ENCODE measurements around the gene PCSK4. TPM values are rescaled to one million over a fixed set of nuclear protein-coding genes. Genes with fewer than 3 reads are reported as not detected.

Gene PCSK4
- total RNA-seq, 4 donors from 2014 or later: 2.6 to 11.9 (median 7.5) TPM

- Histone ChIP-seq H3K27me3 (peaks cover 66% of the 10 kb centered on the region), H3K36me3 (no peaks in the 10 kb centered on the region), H3K27ac (no peak overlapping the region), H3K4me1 (peaks cover 3 to 7% (median 6%) of the 10 kb centered on the region in 4 donors), H3K4me3 (no peak overlapping the region), H3K9me3 (no peaks in the 10 kb centered on the region)
- intact Hi-C loops (cut with DNase I; ENCODE audit: low total_unique reads) (no loop called here), in situ Hi-C loops (cut with MboI; ENCODE audit: low pct_ligation_motif_present in 1 of 4, low pct_unique_long_range_greater_than_20kb in 1 of 4, low sequenced_read_pairs in 3 of 4) (loop anchor here (25.0 kb wide), 3 partner anchors 161 to 286 kb away; partner anchors contain the start of gene ATP8B3 (in 1 of the 4))
- TF ChIP-seq POLR2AphosphoS5 (IDR thresholded peaks at IDR 0.05) (no peak), CTCF (IDR thresholded peaks at IDR 0.05) (no peak), POLR2A (IDR thresholded peaks at IDR 0.05) (no peak), EP300 (IDR thresholded peaks at IDR 0.05; ENCODE audit: low read depth) (no peak)
- DNase-seq: no peak
- WGBS, 2 donors (ENCODE audit: low coverage in 1 of 2): 71% methylated on average over 28 of the region's 33 CpGs; no CpG with 5 or more reads in 1 of the 2 donors
Measured at GRCh38 chr19:1526066-1526778, 36.1 kb upstream of the PCSK4 start.

- intact Hi-C loops (cut with DNase I; ENCODE audit: low total_unique reads): no loop called here
- TF ChIP-seq CTCF (IDR thresholded peaks at IDR 0.05) (no peak), POLR2AphosphoS5 (IDR thresholded peaks at IDR 0.05) (no peak), POLR2A (IDR thresholded peaks at IDR 0.05) (no peak), EP300 (IDR thresholded peaks at IDR 0.05; ENCODE audit: low read depth) (no peak)
- H3K27me3 ChIP-seq: peaks cover 69% of the 10 kb centered on the region
Measured at GRCh38 chr19:1525343-1525742, 35.2 kb upstream of the PCSK4 start.

DNA sequence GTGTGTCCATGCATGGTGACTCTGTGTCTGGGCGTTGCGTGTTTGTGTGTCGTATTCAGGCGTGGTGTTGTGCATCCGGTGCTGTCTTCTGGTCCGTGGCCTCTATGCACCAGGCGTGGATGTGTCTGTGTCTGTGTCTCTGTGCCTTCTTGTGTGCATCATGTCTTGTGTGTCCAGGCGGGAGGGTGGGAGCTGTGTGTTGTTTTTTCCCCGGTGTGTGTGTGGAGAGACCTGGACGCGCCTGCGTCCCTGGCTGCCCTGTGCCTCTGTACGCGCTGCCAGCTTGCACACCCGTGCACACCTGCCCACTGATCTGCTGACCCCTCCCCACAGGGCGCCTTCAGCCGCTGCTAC is 34.8 kb upstream of the PCSK4 start:
- 53% methylated on average over 17 of the region's 17 CpGs; no CpG with 5 or more reads in 1 of the 2 donors for WGBS, 2 donors (ENCODE audit: low coverage in 1 of 2)
- no peaks in the 10 kb centered on the region for H3K9me3 ChIP-seq
- H3K27ac ChIP-seq: no peak overlapping the region
- no peak for TF ChIP-seq POLR2AphosphoS5 (IDR thresholded peaks at IDR 0.05)
- no peak for TF ChIP-seq EP300 (IDR thresholded peaks at IDR 0.05; ENCODE audit: low read depth)
- TF ChIP-seq CTCF (IDR thresholded peaks at IDR 0.05): no peak
- TF ChIP-seq POLR2A (IDR thresholded peaks at IDR 0.05): no peak
- intact Hi-C loops (cut with DNase I; ENCODE audit: low total_unique reads) (no loop called here), in situ Hi-C loops (cut with MboI; ENCODE audit: low pct_ligation_motif_present in 1 of 4, low pct_unique_long_range_greater_than_20kb in 1 of 4, low sequenced_read_pairs in 3 of 4) (loop anchor here (25.0 kb wide), 3 partner anchors 162 to 287 kb away; partner anchors contain the start of gene ATP8B3 (in 1 of the 4))
- peaks cover 3 to 7% (median 6%) of the 10 kb centered on the region in 4 donors for H3K4me1 ChIP-seq
- DNase-seq: no peak
- no peaks in the 10 kb centered on the region for H3K36me3 ChIP-seq
- H3K4me3 ChIP-seq: no peak overlapping the region
- H3K27me3 ChIP-seq: peaks cover 72% of the 10 kb centered on the region

More at GRCh38 chr19:1525343-1525742, 35.2 kb upstream of the PCSK4 start:
- no peak overlapping the region for H3K27ac ChIP-seq
- no peaks in the 10 kb centered on the region for H3K9me3 ChIP-seq
- H3K4me3 ChIP-seq: no peak overlapping the region
- no peak for DNase-seq
- in situ Hi-C loops (cut with MboI; ENCODE audit: low pct_ligation_motif_present in 1 of 4, low pct_unique_long_range_greater_than_20kb in 1 of 4, low sequenced_read_pairs in 3 of 4): loop anchor here (25.0 kb wide), 3 partner anchors 162 to 287 kb away; partner anchors contain the start of gene ATP8B3 (in 1 of the 4)
- 53% methylated on average over 23 of the region's 31 CpGs; no CpG with 5 or more reads in 1 of the 2 donors for WGBS, 2 donors (ENCODE audit: low coverage in 1 of 2)
- no peaks in the 10 kb centered on the region for H3K36me3 ChIP-seq
- H3K4me1 ChIP-seq: peaks cover 3 to 7% (median 6%) of the 10 kb centered on the region in 4 donors

GRCh38 chr19:1524287-1524971 is 34.3 kb upstream of the PCSK4 start:
- Histone ChIP-seq H3K4me1 (peaks cover 3 to 7% (median 6%) of the 10 kb centered on the region in 4 donors), H3K27ac (no peak overlapping the region), H3K27me3 (peaks cover 75% of the 10 kb centered on the region), H3K9me3 (no peaks in the 10 kb centered on the region), H3K36me3 (no peaks in the 10 kb centered on the region), H3K4me3 (peak overlapping the region in 1 of 4 donors; percentile 20)
- intact Hi-C loops (cut with DNase I; ENCODE audit: low total_unique reads): no loop called here
- no peak for TF ChIP-seq CTCF (IDR thresholded peaks at IDR 0.05)
- no peak for TF ChIP-seq EP300 (IDR thresholded peaks at IDR 0.05; ENCODE audit: low read depth)
- no peak for TF ChIP-seq POLR2A (IDR thresholded peaks at IDR 0.05)
- no peak for TF ChIP-seq POLR2AphosphoS5 (IDR thresholded peaks at IDR 0.05)
- in situ Hi-C loops (cut with MboI; ENCODE audit: low pct_ligation_motif_present in 1 of 4, low pct_unique_long_range_greater_than_20kb in 1 of 4, low sequenced_read_pairs in 3 of 4): no loop called here
- 37 to 40% methylated on average over 1 to 7 of the region's 49 CpGs for WGBS, 2 donors (ENCODE audit: low coverage in 1 of 2)
- no peak for DNase-seq

Data from transverse colon (tissue), 4 donors.